IPS-18a (cell line): ENCODE data around the gene CNTNAP3.
"Not testable (repeated sequence)": the region's sequence is repeated elsewhere in the genome, so short reads cannot be mapped to it uniquely, and the experiment has no call there.

ENCODE experiments used
- H3K27ac ChIP-seq: one replicate; pipeline ENCODE4 v1.5.1; 2013; ENCODE audit warnings: low read length
- H3K27me3 ChIP-seq: one replicate; pipeline ENCODE4 v1.6.1; 2013; ENCODE audit warnings: mild to moderate bottlenecking, low read length; ENCODE audit not compliant: control insufficient read depth, insufficient read depth
- H3K36me3 ChIP-seq: one replicate; pipeline ENCODE4 v1.6.1; 2013; ENCODE audit warnings: low read depth, low read length; ENCODE audit not compliant: control insufficient read depth
- H3K4me1 ChIP-seq: one replicate; pipeline ENCODE4 v1.6.1; 2013; ENCODE audit warnings: low read depth, low read length; ENCODE audit not compliant: control insufficient read depth
- H3K4me3 ChIP-seq: one replicate; pipeline ENCODE4 v1.5.1; 2013; ENCODE audit warnings: low read length
- H3K9ac ChIP-seq: one replicate; pipeline ENCODE4 v1.6.1; 2013; ENCODE audit warnings: mild to moderate bottlenecking, low read length, moderate library complexity
- H3K9me3 ChIP-seq: one replicate; pipeline ENCODE4 v1.6.1; 2013; ENCODE audit warnings: low read depth, low read length; ENCODE audit not compliant: control insufficient read depth

CNTNAP3 gene

GRCh38 chr9:39054453-39054852 is 233.5 kb downstream of the CNTNAP3 start:
- not testable (repeated sequence) for H3K4me1 ChIP-seq, H3K27me3 ChIP-seq, H3K9ac ChIP-seq, H3K27ac ChIP-seq, H3K9me3 ChIP-seq, H3K36me3 ChIP-seq, H3K4me3 ChIP-seq

- not testable (repeated sequence) for H3K27me3 ChIP-seq, H3K4me3 ChIP-seq, H3K9ac ChIP-seq, H3K27ac ChIP-seq, H3K4me1 ChIP-seq, H3K36me3 ChIP-seq, H3K9me3 ChIP-seq
Observed at GRCh38 chr9:39046833-39047232, 241.1 kb downstream of the CNTNAP3 start.

GRCh38 chr9:39042352-39042803 is 245.6 kb downstream of the CNTNAP3 start:
- not testable (repeated sequence) for H3K4me1 ChIP-seq, H3K36me3 ChIP-seq, H3K27me3 ChIP-seq, H3K9me3 ChIP-seq, H3K27ac ChIP-seq, H3K9ac ChIP-seq, H3K4me3 ChIP-seq

GRCh38 chr9:39041774-39042173 is 246.2 kb downstream of the CNTNAP3 start:
- not testable (repeated sequence) for H3K4me3 ChIP-seq, H3K27ac ChIP-seq, H3K36me3 ChIP-seq, H3K9ac ChIP-seq, H3K9me3 ChIP-seq, H3K27me3 ChIP-seq, H3K4me1 ChIP-seq

- H3K36me3 ChIP-seq, H3K27ac ChIP-seq, H3K9me3 ChIP-seq, H3K4me1 ChIP-seq, H3K4me3 ChIP-seq, H3K9ac ChIP-seq, H3K27me3 ChIP-seq: not testable (repeated sequence)
Observed at GRCh38 chr9:39039148-39039547, 248.8 kb downstream of the CNTNAP3 start.

GRCh38 chr9:39038221-39038620 is 249.7 kb downstream of the CNTNAP3 start:
- H3K36me3 ChIP-seq, H3K9me3 ChIP-seq, H3K27ac ChIP-seq, H3K4me3 ChIP-seq, H3K27me3 ChIP-seq, H3K4me1 ChIP-seq, H3K9ac ChIP-seq: not testable (repeated sequence)

GRCh38 chr9:39033849-39034248 is 254.1 kb downstream of the CNTNAP3 start:
- H3K4me3 ChIP-seq, H3K9me3 ChIP-seq: not testable (repeated sequence)

GRCh38 chr9:39030204-39031019 is 257.6 kb downstream of the CNTNAP3 start:
- H3K27ac ChIP-seq, H3K4me1 ChIP-seq, H3K9me3 ChIP-seq, H3K4me3 ChIP-seq, H3K9ac ChIP-seq, H3K27me3 ChIP-seq, H3K36me3 ChIP-seq: not testable (repeated sequence)

More at GRCh38 chr9:39033849-39034248, 254.1 kb downstream of the CNTNAP3 start:
- not testable (repeated sequence) for H3K27ac ChIP-seq, H3K4me1 ChIP-seq, H3K27me3 ChIP-seq, H3K36me3 ChIP-seq, H3K9ac ChIP-seq

- not testable (repeated sequence) for H3K9me3 ChIP-seq, H3K4me3 ChIP-seq, H3K27ac ChIP-seq, H3K27me3 ChIP-seq, H3K36me3 ChIP-seq, H3K4me1 ChIP-seq, H3K9ac ChIP-seq
Observed at GRCh38 chr9:39028855-39029254, 259.1 kb downstream of the CNTNAP3 start.

- H3K36me3 ChIP-seq, H3K9me3 ChIP-seq, H3K27me3 ChIP-seq: not testable (repeated sequence)
Observed at GRCh38 chr9:39028168-39028567, 259.8 kb downstream of the CNTNAP3 start.

GRCh38 chr9:39025911-39026588 is 261.9 kb downstream of the CNTNAP3 start:
- H3K9ac ChIP-seq, H3K4me3 ChIP-seq, H3K27me3 ChIP-seq, H3K27ac ChIP-seq, H3K9me3 ChIP-seq, H3K36me3 ChIP-seq, H3K4me1 ChIP-seq: not testable (repeated sequence)

More at GRCh38 chr9:39028168-39028567, 259.8 kb downstream of the CNTNAP3 start:
- not testable (repeated sequence) for H3K4me1 ChIP-seq, H3K9ac ChIP-seq, H3K27ac ChIP-seq, H3K4me3 ChIP-seq
